OCI-LY3 (cell line): ENCODE data around the gene PCDH15.

Experiments
- CTCF ChIP-seq: fragments of 200-600, 300-600 bp; sonication (generic); IDR thresholded peaks from 2 replicates; pipeline ENCODE4 v1.5.1; 2014; ENCODE audit warnings: antibody characterized with exemption, low read length, low read depth
- EZH2phosphoT487 ChIP-seq: fragments of 200-600 bp; shearing (Covaris generic); IDR thresholded peaks from 2 replicates; pipeline ENCODE4 v1.6.1; 2018; ENCODE audit warnings: antibody characterized with exemption, mixed run types, low read depth

- no peak for TF ChIP-seq CTCF
- no peak for TF ChIP-seq EZH2phosphoT487
These were observed 908.0 kb downstream of the PCDH15 start for GRCh38 chr10:53893061-53893460.
